ACC112 (cell line): ENCODE data around the gene MAP3K7CL.

Experiments used
- H2AFZ ChIP-seq: fragments of 200-600 bp; sonication (generic); one replicate; pipeline ENCODE4 v1.6.0; 2017; ENCODE audit warnings: antibody characterized with exemption, low read length; ENCODE audit not compliant: unreplicated experiment
- H3K27ac ChIP-seq: fragments of 200-600 bp; sonication (generic); 2 replicates; pipeline ENCODE4 v1.5.1; 2014; ENCODE audit warnings: low read depth, mild to moderate bottlenecking, antibody characterized with exemption, low read length, moderate library complexity
- H3K27me3 ChIP-seq: fragments of 200-600 bp; sonication (generic); 2 replicates; pipeline ENCODE4 v1.6.1; 2014; ENCODE audit warnings: mild to moderate bottlenecking, antibody characterized with exemption, low read length, moderate library complexity, mixed read lengths; ENCODE audit not compliant: insufficient read depth
- H3K36me3 ChIP-seq: fragments of 200-600 bp; sonication (generic); 2 replicates; pipeline ENCODE4 v1.6.1; 2016; ENCODE audit warnings: mild to moderate bottlenecking, antibody characterized with exemption, low read length, moderate library complexity, mixed read lengths; ENCODE audit not compliant: insufficient read depth
- H3K4me1 ChIP-seq: fragments of 200-600 bp; sonication (generic); one replicate; pipeline ENCODE4 v1.6.1; 2016; ENCODE audit warnings: low read length, mixed read lengths; ENCODE audit not compliant: insufficient read depth, unreplicated experiment, control insufficient read depth
- H3K4me3 ChIP-seq: fragments of 200-600 bp; sonication (generic); 2 replicates; pipeline ENCODE4 v1.5.1; 2014; ENCODE audit warnings: mild to moderate bottlenecking, low read depth, low read length
- H3K79me2 ChIP-seq: fragments of 200-600 bp; sonication (generic); one replicate; pipeline ENCODE4 v1.6.0; 2016; ENCODE audit warnings: low read length; ENCODE audit not compliant: control insufficient read depth, unreplicated experiment, insufficient read depth

The MAP3K7CL gene

DNA sequence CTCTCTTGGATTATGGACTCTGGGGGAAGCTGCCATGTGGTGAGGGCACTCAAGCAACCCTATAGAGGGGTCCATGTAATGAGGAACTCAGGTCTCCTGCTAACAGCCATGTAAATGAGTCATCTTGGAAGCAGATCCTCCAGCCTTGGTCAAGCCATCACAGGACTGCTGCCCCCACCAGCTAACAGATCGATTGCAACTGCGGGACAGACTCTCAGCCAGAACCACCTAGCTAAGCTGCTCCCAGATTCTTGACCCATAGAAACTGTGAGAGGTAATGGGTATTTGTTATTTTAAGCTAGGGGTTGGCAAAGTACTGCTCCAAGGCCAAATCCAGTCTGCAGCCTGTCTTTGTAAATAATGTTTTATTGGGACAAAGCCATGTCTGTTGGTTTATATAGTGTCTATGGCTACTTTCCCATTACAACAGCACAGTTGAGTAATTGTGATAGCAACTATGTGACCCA is 27.6 kb upstream of the MAP3K7CL start:
- Histone ChIP-seq H2AFZ (no peak overlapping the region), H3K4me1 (peaks cover 11% of the 10 kb centered on the region), H3K4me3 (no peak overlapping the region)

GRCh38 chr21:29104239-29104708 is 26.2 kb upstream of the MAP3K7CL start:
- no peak overlapping the region for H3K27ac ChIP-seq
- H3K4me1 ChIP-seq: peaks cover 11% of the 10 kb centered on the region
- H3K4me3 ChIP-seq: no peak overlapping the region
- no peaks in the 10 kb centered on the region for H3K79me2 ChIP-seq
- H2AFZ ChIP-seq: no peak overlapping the region
- no peaks in the 10 kb centered on the region for H3K27me3 ChIP-seq
- H3K36me3 ChIP-seq: no peaks in the 10 kb centered on the region

More for the DNA sequence above, 27.6 kb upstream of the MAP3K7CL start:
- Histone ChIP-seq H3K27me3 (no peaks in the 10 kb centered on the region), H3K27ac (no peak overlapping the region), H3K36me3 (no peaks in the 10 kb centered on the region), H3K79me2 (no peaks in the 10 kb centered on the region)

- H3K4me3 ChIP-seq: no peak overlapping the region
- H3K36me3 ChIP-seq: no peaks in the 10 kb centered on the region
- H3K79me2 ChIP-seq: no peaks in the 10 kb centered on the region
- H3K27ac ChIP-seq: no peak overlapping the region
- peaks cover 11% of the 10 kb centered on the region for H3K4me1 ChIP-seq
- H3K27me3 ChIP-seq: no peaks in the 10 kb centered on the region
- H2AFZ ChIP-seq: peak overlapping the region; percentile 23
Measured at GRCh38 chr21:29105218-29105617, 25.2 kb upstream of the MAP3K7CL start.

DNA sequence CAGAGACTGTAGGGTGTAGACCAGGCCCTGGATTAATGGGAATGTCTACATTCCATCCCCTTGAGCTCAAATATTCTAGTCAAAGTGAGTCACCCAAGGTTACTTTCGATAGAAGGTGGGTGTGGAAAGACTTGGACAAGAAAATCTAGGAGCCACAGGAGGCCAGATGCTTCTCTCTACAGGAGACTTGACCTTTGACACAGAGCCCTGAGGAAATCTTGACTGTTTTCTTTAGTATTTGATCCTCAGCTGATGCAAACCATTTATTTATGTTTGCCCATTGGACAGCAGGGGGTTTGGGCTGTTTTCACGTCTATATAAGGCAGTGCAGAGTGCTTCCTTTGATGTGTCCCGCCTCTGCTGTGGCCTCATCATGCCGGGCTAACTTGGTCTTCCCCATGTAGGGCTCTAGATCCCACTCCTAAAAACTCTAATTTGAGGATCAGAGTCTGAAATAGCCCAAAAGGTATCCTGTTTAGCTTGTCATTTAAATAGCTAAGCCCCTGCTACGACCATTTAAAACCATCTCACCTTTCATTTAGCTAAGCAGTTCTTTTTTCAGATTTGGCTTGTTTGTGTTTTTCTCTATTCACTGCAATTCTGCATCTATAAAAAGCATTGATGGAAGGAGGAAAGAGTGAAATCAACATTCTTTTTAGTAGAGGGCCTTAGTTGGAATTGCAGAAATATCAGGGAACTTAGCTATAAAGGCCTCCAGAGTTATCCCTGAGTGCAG is 15.5 kb upstream of the MAP3K7CL start:
- Histone ChIP-seq H3K27ac (no peak overlapping the region), H3K27me3 (no peaks in the 10 kb centered on the region), H3K4me1 (peaks cover 9% of the 10 kb centered on the region), H3K4me3 (no peak overlapping the region), H3K36me3 (no peaks in the 10 kb centered on the region), H2AFZ (no peak overlapping the region), H3K79me2 (no peaks in the 10 kb centered on the region)

- H2AFZ ChIP-seq: no peak overlapping the region
- no peaks in the 10 kb centered on the region for H3K27me3 ChIP-seq
- no peak overlapping the region for H3K4me3 ChIP-seq
- H3K79me2 ChIP-seq: no peaks in the 10 kb centered on the region
- no peak overlapping the region for H3K27ac ChIP-seq
- H3K36me3 ChIP-seq: no peaks in the 10 kb centered on the region
- peaks cover 9% of the 10 kb centered on the region for H3K4me1 ChIP-seq
Measured at GRCh38 chr21:29115899-29116298, 14.5 kb upstream of the MAP3K7CL start.

- no peaks in the 10 kb centered on the region for H3K79me2 ChIP-seq
- H2AFZ ChIP-seq: no peak overlapping the region
- H3K4me1 ChIP-seq: peaks cover 9% of the 10 kb centered on the region
- H3K27ac ChIP-seq: no peak overlapping the region
- no peak overlapping the region for H3K4me3 ChIP-seq
- no peaks in the 10 kb centered on the region for H3K36me3 ChIP-seq
- no peaks in the 10 kb centered on the region for H3K27me3 ChIP-seq
Measured at GRCh38 chr21:29117372-29117955, 13.0 kb upstream of the MAP3K7CL start.

- no peak overlapping the region for H2AFZ ChIP-seq
- H3K27ac ChIP-seq: no peak overlapping the region
- no peak overlapping the region for H3K4me3 ChIP-seq
Measured at GRCh38 chr21:29121759-29122158, 8.7 kb upstream of the MAP3K7CL start.

GRCh38 chr21:29124645-29125044 is 5.8 kb upstream of the MAP3K7CL start:
- H3K27me3 ChIP-seq: no peaks in the 10 kb centered on the region
- no peaks in the 10 kb centered on the region for H3K36me3 ChIP-seq
- H3K4me3 ChIP-seq: no peak overlapping the region
- peaks cover 1% of the 10 kb centered on the region for H3K4me1 ChIP-seq
- H3K79me2 ChIP-seq: no peaks in the 10 kb centered on the region
- H2AFZ ChIP-seq: no peak overlapping the region
- no peak overlapping the region for H3K27ac ChIP-seq

More at GRCh38 chr21:29121759-29122158, 8.7 kb upstream of the MAP3K7CL start:
- Histone ChIP-seq H3K4me1 (no peaks in the 10 kb centered on the region), H3K36me3 (no peaks in the 10 kb centered on the region), H3K79me2 (no peaks in the 10 kb centered on the region), H3K27me3 (no peaks in the 10 kb centered on the region)

GRCh38 chr21:29125191-29125590 is 5.3 kb upstream of the MAP3K7CL start:
- Histone ChIP-seq H3K4me1 (peaks cover 6% of the 10 kb centered on the region), H3K27me3 (no peaks in the 10 kb centered on the region), H3K27ac (no peak overlapping the region), H3K4me3 (no peak overlapping the region), H3K79me2 (no peaks in the 10 kb centered on the region), H3K36me3 (no peaks in the 10 kb centered on the region), H2AFZ (no peak overlapping the region)

- Histone ChIP-seq H3K4me3 (no peak overlapping the region), H3K79me2 (no peaks in the 10 kb centered on the region), H3K36me3 (no peaks in the 10 kb centered on the region), H3K27me3 (no peaks in the 10 kb centered on the region), H3K27ac (no peak overlapping the region), H2AFZ (no peak overlapping the region), H3K4me1 (peaks cover 13% of the 10 kb centered on the region)
Measured at GRCh38 chr21:29125979-29126378, 4.5 kb upstream of the MAP3K7CL start.

GRCh38 chr21:29133241-29133640 is 2.8 kb downstream of the MAP3K7CL start:
- no peaks in the 10 kb centered on the region for H3K79me2 ChIP-seq
- no peak overlapping the region for H3K27ac ChIP-seq
- no peak overlapping the region for H2AFZ ChIP-seq
- no peak overlapping the region for H3K4me3 ChIP-seq
- no peaks in the 10 kb centered on the region for H3K36me3 ChIP-seq
- H3K4me1 ChIP-seq: peaks cover 15% of the 10 kb centered on the region
- H3K27me3 ChIP-seq: no peaks in the 10 kb centered on the region
